ENCODE data around the gene LRRC14B.
"Not testable (repeated sequence)": the region's sequence is repeated elsewhere in the genome, so short reads cannot be mapped to it uniquely, and the experiment has no call there.

Gene LRRC14B

DNA sequence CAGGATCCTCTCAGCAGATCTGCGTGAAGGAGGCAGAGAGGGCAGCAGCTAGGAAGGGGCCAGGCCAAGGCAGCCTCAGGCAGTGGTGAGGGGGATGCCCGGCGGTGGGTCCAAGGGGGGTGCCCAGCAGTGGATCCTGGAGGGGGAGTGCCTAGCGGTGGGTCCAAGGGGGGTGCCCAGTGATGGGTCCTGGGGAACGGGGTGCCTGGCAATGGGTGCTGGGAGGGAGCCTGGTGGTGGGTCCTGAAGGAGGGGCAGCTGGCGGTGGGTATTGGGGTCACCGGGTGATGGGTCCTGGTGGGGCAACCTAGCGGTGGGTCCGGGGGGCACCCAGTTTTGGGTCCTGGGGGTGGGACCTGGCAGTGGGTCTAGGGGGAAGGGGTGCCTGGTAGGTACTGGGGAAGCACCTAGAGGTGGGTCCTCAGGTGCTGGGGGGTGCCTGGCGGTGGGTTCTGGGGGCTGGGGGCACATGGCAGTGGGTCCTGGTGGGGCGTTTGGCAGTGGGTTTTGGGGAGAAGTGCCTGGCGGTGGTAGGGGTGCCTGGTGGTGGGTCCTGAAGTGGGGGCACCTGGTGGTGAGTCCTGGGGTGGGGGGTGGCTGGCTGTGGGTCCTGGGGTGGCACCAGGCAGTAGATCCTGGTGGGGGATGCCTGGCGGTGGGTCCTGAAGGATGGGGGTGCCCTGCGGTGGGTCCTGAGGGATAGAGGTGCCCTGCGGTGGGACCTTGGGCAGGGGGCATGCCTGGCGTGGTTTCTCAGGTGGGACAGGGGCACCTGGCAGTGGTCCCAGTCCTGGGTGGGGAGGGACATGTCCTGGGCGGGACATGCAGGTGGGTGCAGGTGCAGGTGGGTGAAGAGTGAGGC lies 1.9 kb downstream of the LRRC14B start:
- DNase-seq = no peak

DNA sequence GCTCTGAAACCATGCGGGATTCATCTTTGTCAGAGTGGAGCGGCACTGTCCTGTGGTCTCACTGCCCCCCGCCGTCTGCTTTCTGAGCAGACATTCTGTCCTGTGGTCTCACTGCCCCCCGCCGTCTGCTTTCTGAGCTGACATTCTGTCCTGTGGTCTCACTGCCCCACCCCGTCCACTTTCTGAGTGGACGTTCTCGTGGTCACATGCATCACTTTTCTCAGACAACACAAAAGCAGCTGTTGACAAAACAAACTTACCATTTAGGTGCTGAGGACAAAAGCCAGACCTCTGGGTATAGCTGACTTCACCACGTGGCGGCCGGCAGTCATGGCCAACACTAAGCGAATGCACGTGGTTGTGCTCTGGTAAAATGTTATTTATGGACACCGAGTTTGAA lies 2.8 kb downstream of the LRRC14B start:
- no peak for DNase-seq

DNA sequence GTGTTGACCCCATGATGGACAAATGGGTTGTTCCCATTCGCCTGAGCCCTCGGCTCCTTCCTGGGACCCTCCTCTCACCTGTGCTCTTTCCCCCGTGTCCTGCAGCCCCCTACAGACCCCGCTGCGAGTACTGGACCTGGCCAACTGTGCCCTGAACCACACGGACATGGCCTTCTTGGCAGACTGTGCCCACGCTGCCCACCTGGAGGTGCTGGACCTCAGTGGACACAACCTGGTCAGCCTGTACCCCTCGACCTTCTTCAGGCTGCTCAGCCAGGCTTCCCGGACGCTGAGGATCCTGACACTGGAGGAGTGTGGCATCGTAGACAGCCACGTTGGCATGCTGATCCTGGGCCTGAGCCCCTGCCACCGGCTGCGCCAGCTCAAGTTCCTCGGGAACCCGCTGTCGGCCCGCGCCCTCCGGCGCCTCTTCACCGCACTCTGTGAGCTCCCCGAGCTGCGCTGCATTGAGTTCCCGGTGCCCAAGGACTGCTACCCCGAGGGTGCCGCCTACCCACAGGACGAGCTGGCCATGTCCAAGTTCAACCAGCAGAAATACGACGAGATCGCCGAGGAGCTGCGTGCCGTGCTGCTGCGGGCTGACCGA lies 3.4 kb downstream of the LRRC14B start:
- DNase-seq = no peak

DNA sequence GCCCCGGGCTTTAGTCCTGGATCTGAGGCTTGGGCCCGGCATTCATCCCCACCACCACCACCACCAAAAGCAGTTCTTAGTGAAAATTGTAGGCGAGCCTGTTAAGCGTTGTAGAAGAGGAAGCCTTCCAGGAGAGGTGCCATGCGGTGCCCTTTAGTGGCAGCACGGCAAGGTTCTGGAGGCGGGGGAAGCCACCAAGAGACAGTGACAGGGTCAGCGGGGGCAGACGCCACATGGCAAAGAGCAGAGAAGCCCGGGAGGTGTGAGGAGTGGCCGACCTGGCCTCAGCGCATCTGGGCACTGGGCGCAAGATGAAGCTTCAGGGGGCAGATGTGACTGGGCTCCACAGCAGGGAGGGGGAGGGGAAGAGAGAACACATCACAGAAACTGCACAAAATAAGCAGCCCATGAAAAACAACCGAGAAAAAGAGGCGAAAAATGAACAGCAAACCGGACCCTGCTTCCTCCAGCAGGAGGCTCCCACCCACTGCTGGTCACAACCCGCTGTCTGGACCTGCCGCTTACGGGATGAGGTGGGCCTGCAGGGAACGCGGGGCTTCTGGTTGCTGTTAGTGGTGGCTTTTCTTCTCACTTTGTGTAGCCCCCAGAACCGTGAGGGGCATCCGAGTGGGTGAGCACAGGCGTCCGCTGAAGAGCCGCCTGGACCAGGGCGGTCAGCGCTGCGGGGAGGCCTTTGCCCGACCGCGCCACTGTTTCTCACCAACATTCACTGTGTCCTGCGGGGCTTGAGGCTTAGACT lies 4.3 kb downstream of the LRRC14B start:
- DNase-seq = no peak

DNA sequence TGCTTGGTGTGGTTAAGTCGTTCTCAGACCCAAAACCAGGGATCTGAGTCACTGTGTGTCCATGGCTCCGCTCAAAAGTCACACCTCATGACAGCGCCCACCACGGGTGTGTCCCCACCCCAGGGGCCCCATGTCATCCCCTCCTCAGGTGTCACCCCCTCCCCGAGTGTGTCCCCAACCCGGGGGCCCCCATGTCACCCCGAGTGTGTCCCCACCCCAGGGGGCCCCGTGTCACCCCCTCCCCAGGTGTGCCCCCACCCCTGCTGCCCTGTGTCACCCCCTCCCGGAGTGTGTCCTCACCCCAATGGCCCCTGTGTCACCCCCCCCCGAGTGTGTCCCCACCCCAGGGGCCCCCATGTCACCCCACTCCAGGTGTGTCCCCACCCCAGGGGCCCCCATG lies 5.1 kb downstream of the LRRC14B start:
- no peak for DNase-seq

DNA sequence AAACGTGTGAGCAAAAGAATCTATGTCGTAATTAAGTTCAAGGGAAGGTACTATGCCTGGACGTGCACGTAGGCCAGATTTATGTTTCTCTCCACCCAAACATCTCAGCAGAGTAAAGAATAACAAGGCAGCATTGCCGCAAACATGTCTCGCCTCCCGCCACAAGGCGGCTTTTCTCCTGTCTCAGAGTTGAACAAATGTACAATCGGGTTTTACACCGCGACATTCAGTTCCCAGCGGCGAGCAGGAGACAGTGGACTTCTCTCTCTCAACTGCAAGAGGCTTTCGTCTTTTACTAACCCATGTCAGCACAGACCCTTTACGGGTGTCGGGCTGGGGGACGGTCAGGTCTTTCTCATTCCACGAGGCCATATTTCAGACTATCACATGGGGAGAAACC lies 5.7 kb downstream of the LRRC14B start:
- DNase-seq = not testable (repeated sequence)

DNA sequence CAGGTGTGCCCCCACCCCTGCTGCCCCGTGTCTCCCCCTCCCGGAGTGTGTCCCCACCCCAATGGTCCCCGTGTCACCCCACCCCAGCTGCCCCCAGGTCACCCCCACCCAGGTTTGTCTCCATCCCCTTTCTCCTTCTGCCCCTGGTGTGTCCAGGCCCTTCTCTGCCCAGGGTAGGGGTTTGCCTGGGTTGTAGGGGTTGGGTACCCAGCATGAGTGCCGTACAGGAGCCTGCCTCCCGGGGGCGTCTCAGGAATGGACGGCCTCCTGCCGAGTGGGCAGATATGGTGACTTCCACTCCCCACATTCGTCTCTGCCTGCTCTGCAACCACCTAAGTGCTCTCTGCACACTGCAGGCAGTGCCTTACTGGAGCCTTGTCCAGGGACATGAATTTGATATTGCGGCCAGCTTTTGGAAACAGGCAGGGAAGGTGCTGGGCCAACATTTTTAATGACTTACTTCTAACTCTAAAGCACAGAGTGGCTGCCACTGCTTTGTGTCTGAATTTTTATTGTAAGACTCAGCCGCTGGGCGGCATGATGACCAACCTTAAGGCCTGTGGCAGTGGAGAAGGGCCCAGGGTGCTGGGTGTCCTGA lies 6.7 kb downstream of the LRRC14B start:
- DNase-seq = no peak

DNA sequence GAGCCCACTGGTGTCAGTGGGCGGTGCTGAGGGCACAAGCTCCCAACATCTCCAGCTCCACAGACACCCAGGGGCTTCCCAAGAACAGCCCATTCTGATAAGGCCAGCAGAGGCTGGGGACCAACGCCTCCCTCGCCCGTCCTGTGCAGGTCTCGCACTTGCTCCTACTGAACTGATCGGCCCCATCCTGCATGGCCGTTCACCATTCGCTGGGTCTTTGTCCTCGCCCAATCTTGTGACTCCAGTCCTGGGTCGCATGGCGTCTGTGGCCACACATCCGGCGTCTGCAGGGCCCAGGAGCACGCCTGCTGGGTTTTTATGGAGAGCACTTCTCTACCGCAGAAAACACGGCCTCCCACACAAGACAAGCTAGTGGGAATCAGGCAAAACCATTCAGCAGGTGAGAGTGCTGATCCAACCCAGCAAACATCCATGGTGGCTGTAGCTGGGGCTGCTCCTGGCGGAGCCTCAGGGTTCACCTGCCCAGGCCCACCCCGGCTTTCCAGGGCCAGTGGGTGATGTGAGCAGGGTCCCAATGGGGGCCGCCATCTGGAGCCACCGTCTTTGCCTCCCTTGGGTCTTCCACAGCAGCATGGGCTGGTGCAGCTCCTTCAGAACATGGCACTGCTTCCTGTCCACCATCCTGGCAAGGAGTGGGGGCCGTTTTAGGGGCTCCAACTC lies 7.4 kb downstream of the LRRC14B start:
- no peak for DNase-seq

DNA sequence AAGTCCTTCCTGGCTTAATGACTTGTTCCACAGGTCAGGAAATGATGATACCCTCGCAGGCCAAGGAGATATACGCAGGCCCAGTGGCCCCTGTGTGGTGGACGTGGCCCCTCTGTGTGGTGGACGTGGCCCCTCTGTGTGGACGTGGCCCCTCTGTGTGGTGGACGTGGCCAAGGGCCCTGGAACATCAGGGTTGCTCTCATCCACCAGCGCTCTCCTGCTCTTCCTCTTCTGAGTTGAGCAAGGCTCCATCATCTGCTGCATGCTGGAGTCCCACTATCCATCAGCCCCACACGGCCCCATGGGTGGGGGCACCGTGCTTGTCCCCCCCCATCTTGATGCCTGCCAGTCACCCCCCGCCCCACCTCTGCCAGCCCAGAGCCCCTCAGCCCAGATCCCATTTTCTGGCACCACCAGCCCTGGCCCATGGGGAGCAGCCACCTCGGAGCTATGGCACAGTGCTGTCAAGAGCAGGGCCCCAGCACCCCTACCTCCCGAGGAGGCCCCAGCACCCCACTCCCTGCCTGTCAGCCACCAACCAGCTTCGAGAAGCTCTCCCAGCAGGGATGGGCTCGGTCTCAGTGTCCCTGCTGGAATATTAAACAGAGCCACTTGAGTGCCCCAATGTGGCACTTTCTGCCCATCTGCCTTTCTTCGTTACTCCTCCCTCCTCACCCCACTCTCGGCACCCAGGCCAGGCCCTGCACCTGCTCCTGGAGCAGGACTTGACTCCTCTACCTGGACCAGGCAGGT lies 8.1 kb downstream of the LRRC14B start:
- no peak for DNase-seq

DNA sequence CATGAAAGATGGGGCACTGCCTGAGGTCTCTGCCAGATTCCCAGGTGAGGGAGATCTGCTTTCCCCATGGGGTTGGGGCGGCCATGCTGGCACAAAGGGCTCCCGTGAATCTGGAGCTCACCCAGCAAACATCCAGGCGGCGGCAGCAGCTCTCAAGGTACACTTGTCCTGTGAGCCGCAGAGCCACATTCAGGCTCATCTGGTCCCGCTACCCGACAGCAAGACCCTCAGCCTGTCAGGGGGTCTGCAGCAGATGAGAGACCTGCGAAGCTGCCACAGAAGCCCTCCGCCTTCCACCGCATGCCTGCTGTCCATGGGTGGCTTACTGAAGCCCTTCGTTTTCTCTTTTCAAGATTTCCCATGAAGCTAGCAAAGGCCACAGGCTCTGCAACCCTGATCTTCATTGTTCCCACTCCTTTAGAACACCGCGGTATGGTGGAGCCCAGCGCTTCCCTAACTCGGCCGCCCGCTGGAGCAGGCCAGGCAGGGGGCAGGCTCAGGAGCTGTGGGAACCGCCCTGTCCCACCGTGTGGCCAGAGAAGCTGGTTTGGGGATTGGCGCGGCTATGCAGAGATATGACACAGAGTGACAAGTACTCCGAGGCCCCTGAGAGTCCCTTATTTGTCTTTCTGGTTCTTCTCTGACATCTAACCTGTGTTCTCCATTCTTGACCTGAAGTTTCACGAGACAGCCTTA lies 8.8 kb downstream of the LRRC14B start:
- DNase-seq = no peak

DNA sequence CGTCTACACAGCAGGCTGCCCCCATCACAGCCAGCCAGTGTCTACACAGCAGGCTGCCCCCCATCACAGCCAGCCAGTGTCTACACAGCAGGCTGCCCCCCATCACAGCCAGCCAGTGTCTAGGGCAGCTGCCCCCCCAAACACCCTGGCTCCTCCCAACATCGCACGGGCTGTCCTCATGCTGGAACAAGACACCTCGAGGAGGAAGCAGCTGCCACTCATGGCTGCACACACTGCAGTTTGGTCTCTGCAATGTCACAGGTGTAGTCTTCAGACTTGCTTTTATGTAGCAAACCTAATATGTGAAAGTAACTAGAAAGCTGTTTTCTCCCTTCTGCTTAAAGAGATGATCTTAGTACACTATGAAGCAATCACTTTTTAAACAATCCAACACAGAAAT lies 9.7 kb downstream of the LRRC14B start:
- DNase-seq = peak; percentile 22 to 39

DNA sequence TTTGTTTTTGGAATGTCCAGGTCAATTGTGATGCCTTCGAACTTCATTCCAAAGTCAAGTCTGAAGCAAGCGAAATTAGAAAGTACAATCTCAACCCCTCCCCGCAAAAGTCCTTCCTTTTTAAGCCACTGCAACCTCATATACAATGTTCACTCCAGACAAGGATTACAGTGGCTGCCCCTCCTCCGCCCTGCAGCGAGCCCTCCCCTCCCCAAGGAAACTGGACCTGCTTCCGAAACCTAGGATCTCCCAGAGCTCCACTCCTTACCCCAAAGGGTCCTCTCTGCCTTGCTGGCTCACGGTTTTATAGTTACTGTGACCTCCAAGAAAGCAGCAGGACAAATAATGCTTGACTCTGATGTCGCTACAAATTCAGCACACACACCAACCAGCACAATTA lies 10.4 kb downstream of the LRRC14B start:
- peak in 1 of 2 experiments; percentile 56 for DNase-seq

DNA sequence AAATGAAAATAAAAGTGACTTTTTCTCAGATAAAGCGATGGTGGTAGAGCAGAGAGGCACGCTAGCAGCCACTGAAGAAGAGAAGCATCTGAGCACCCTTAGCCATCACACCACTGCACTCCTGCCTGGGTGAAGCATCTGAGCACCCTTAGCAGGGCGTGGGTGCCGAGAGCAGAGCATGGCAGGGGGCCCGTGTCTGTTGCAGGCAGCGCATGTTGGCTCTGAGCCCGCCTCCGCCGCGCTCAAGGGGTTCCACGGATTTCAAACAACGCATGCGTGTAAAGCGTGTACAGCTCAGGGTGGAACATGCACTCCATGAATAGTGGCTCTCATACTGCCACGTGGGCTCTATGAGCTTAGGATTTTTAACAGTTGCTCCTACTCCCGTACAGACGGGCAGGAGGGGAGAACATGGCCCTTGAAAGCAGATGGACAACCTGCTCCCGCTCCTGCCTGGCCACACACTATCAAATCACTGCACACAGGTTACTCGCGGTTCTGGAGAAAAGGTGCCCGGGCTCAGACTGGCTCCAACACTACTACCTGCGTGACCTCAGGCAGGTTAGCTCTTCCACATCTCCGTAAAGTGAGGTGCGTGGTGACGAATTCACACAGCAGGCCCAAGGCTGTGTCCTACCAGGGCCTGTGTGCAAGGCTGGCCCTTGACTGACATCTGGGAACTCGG lies 12.1 kb downstream of the LRRC14B start:
- no peak for DNase-seq

DNA sequence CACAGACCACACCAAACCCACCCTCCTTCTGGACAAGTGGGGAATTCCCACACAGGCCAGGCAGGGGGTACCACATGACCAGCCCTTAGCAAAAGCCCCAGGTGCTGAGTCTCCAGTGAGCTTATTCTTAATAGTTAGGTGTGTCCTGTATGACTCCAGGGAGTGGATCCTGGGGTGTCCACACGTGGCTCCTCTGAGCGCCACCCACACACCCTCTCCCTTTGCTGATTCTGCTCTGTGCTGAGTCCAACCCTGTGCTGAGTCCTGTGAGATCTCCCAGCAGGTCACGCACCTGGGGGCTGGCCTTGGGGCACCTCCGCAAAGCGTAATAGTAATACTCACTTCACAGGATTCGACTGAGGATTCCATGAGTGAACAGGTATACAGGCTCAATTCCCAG lies 12.7 kb downstream of the LRRC14B start:
- no peak for DNase-seq

DNA sequence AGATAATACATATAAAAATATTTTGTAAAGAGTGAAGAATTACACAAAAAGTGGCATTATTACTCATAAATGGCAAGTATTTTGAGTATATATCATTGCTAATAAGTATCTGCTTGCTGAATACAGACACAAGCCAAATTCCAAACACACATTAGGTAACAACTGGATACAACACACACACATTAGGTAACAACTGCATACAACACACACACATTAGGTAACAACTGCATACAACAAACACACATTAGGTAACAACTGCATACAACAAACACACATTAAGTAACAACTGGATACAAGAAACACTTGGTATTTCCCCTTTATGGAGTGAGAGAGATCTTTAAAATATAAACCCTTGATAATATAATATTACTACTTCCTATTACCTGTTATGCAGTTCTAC lies 13.2 kb downstream of the LRRC14B start:
- no peak for DNase-seq

DNA sequence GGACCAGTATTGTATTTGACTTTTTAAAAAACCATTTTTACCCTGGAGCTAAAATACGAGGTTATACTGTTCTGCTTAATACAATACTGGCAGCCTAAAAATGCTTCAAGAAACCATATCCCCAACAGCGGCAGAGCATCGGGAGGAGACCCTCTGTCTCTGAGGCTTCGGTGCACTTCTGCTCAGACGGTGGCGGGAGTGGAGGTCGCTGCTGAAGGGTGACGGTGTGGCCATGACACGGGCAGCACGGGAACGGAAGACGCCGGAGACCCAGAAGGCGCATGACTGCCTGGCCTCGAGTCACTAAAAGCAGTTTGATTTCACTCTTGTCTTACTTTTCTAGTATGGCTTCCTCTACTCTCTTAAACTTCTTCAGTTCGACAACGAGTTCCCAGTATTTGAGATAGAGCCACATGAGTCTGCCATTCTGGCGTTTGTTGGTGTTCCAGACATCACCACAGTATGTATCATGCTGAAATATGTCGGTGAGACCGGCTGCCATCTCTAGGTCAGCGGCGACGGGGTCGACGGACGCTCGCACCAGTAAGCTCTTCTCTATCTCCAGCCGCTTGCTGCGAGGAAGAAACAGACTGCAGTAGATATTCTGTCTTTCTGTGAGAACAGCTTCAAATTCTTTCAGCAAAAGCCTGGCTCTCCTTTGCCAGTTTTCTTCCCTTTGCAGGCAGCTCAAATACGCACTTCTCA lies 13.8 kb downstream of the LRRC14B start:
- no peak for DNase-seq

DNA sequence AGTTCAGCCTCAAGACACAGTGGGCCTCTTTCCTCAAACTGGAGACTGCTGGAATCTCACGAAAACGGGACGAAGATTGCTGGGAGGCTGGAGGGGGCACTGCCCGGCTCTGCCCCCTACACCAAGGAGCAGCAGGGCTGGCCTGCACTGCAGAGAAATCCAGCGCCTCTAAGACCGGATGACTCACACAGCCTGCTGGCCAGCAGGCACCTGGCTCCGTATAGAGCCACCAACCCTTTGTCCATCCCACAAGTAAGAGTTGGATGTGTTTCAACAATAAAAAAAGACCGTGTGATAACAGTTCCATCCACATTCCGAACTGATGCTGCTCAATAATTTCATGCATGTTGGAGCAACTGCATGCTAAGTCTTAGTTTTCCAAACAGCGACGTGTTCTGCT lies 15.1 kb downstream of the LRRC14B start:
- no peak for DNase-seq

DNA sequence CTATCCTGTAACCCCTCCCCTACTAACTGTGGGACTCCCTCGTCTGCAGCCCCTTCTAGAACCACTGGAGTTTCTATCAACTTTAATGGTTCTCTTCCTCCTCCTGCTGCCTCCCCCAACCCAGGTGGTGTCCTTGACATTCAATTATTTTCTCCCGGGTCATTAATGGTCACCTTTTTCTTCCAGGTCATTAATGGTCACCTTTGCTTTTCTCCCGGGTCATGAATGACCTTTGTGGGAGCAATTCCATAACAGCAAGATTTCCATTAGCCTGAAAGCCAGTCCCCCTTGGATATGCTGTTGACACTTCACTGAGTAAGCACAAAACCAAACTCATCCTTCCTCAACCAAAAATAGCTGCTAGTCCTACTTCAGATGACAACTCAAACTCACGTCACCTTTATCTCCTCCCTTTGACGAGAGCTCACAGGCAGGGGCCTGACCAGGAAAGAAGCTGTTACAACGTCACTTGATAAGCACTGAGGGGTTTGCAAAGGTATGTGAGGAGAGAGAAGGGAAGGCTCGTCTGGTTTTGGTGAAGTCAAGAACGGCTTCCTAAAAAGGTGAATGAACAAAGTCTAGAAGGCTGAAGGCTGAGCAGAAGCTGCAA lies 15.7 kb downstream of the LRRC14B start:
- DNase-seq = no peak

DNA sequence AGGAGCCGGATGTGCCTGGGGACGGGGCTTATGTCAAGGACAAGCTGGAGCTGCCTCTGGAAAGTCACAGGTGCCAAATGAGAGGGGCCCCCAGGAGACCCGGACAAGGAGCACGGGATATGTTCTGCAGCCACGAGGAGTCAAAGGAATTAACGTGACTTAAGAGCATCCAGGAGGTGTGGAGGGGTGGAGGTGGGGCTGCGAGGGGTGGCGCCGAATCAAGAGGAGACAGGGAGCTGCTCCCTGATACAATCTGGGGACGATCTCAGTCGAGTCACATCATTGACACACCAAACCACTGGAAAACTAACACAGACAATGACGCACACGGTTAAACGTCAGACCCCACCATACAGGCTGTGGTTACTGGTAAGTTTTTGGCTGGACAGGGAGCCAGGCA lies 16.3 kb downstream of the LRRC14B start:
- no peak for DNase-seq
